GM12878 (cell line): ENCODE measurements around the gene BIN1. TPM values are rescaled to one million over a fixed set of nuclear protein-coding genes. Genes with fewer than 3 reads are reported as not detected.

Experiments used
- ATAC-seq: fragments of 200-7000 bp; cut with Tn5 transposase; 3 replicates; pipeline ENCODE4 v1.9.1; 2020; ENCODE audit warnings: mild to moderate bottlenecking, moderate library complexity
- BruUV-seq: library from RNA; stranded (reverse); fragments of 400-500 nt; replicated peaks from 2 replicates; lab custom pipeline; 2021; lab: Mats Ljungman, UMichigan
- CTCF ChIA-PET: fragments of 300-600 bp; sonication (Branson Sonifier 250); formaldehyde crosslinking; extraction: SDS; loops from one replicate; lab custom pipeline; 2021; ENCODE audit warnings: inconsistent platforms; lab: Yijun Ruan, JAX
- POLR2A ChIA-PET: fragments of 350-600 bp; formaldehyde crosslinking; extraction: SDS; loops from one replicate; lab custom pipeline; 2021; ENCODE audit warnings: inconsistent platforms; lab: Charles Lee
- RAD21 ChIA-PET: fragments of 300-600 bp; sonication (Branson Sonifier 250); formaldehyde crosslinking; loops from one replicate; lab custom pipeline; 2023; ENCODE audit warnings: antibody characterized with exemption; ENCODE audit not compliant: unreplicated experiment; lab: Charles Lee
- SMC1A ChIA-PET: fragments of 300-600 bp; sonication (Branson Sonifier 250); formaldehyde crosslinking; loops from one replicate; lab custom pipeline; 2023; ENCODE audit not compliant: unreplicated experiment, uncharacterized antibody; lab: Charles Lee
- DNase-seq: peaks from one replicate; pipeline ENCODE4 v3.0.0-alpha.2; 2011; ENCODE audit warnings: low read depth, low spot score
- FAIRE-seq: peaks from 3 replicates; lab custom pipeline; 2011; peaks lifted over from hg19 to GRCh38; lab: Jason Lieb, UNC
- H2AFZ ChIP-seq: 2 replicates; pipeline ENCODE4 v1.6.0; 2011; ENCODE audit warnings: low read depth, low read length, control low read depth; ENCODE audit not compliant: control insufficient read depth
- H3K27ac ChIP-seq: 2 replicates; pipeline ENCODE4 v1.5.1; 2011; ENCODE audit warnings: control low read depth; ENCODE audit not compliant: control insufficient read depth, insufficient read depth
- H3K27me3 ChIP-seq, 2 experiments: replicated peaks in 1 of 2; 2 replicates each; pipeline versions ENCODE4 v1.6.0 to v1.6.1; 2011; ENCODE audit warnings: low read length in 1 of 2; ENCODE audit not compliant: control insufficient read depth in 2 of 2, insufficient read depth in 2 of 2
- H3K36me3 ChIP-seq, 2 experiments: 2 replicates each; pipeline ENCODE4 v1.5.1; 2011; ENCODE audit warnings: low read length in 1 of 2; ENCODE audit not compliant: control insufficient read depth in 2 of 2, insufficient read depth in 2 of 2
- H3K4me1 ChIP-seq: 2 replicates; pipeline ENCODE4 v1.6.1; 2011; ENCODE audit warnings: mild to moderate bottlenecking, low read length, moderate library complexity, mixed read lengths; ENCODE audit not compliant: control insufficient read depth, insufficient read depth
- H3K4me2 ChIP-seq: 2 replicates; pipeline ENCODE4 v1.6.0; 2011; ENCODE audit warnings: control low read depth; ENCODE audit not compliant: control insufficient read depth, insufficient read depth
- H3K4me3 ChIP-seq: fragments of 200-600 bp; sonication (generic); 2 replicates; pipeline ENCODE4 v1.5.1; 2016
- H3K79me2 ChIP-seq: 2 replicates; pipeline ENCODE4 v1.6.0; 2011; ENCODE audit warnings: low read length; ENCODE audit not compliant: control insufficient read depth, insufficient read depth
- H3K9ac ChIP-seq: 2 replicates; pipeline ENCODE4 v1.8.0; 2011; ENCODE audit warnings: low read length, control low read depth, mixed read lengths; ENCODE audit not compliant: control insufficient read depth, insufficient read depth
- H3K9me3 ChIP-seq: replicated peaks from 3 replicates; pipeline ENCODE4 v1.5.1; 2011; ENCODE audit warnings: mild to moderate bottlenecking, low read length; ENCODE audit not compliant: control insufficient read depth, insufficient read depth
- H4K20me1 ChIP-seq: 2 replicates; pipeline ENCODE4 v1.6.0; 2011; ENCODE audit not compliant: control insufficient read depth, insufficient read depth
- CEBPB ChIP-seq, 2 experiments: fragments of 150-350 bp in 1 of 2; IDR thresholded peaks; 2 replicates each; pipeline ENCODE4 v1.6.1; 2012 to 2014; ENCODE audit warnings: low read depth in 2 of 2, low read length in 2 of 2, borderline replicate concordance in 1 of 2, inconsistent platforms in 1 of 2
- CHD4 ChIP-seq: fragments of 200-600 bp; sonication (generic); IDR thresholded peaks from 2 replicates; pipeline ENCODE4 v1.6.1; 2016; ENCODE audit warnings: mild to moderate bottlenecking
- ETV6 ChIP-seq, 2 experiments: fragments of 450-650 bp in 1 of 2; IDR thresholded peaks in 1 of 2; conservative IDR thresholded peaks in 1 of 2; 2 replicates each; pipeline ENCODE4 v1.6.1; 2014; ENCODE audit warnings: antibody characterized with exemption in 1 of 2, borderline replicate concordance in 1 of 2, low read depth in 1 of 2, mild to moderate bottlenecking in 1 of 2, moderate library complexity in 1 of 2
- HDGF ChIP-seq: fragments of 450-650 bp; IDR thresholded peaks from 2 replicates; pipeline ENCODE4 v1.6.1; 2016; ENCODE audit warnings: antibody characterized with exemption
- JUND ChIP-seq: IDR thresholded peaks from 2 replicates; pipeline ENCODE4 v1.6.1; 2012; ENCODE audit warnings: low read depth, mild to moderate bottlenecking, low read length, improper control_type of control experiment, moderate library complexity
- LARP7 ChIP-seq: fragments of 450-650 bp; IDR thresholded peaks from 2 replicates; pipeline ENCODE4 v1.6.1; 2017; ENCODE audit warnings: mild to moderate bottlenecking
- MTA3 ChIP-seq: IDR thresholded peaks from 2 replicates; pipeline ENCODE4 v1.6.1; 2012; ENCODE audit warnings: low read length, inconsistent platforms, borderline replicate concordance
- NR2F1 ChIP-seq: fragments of 450-650 bp; conservative IDR thresholded peaks from 2 replicates; pipeline ENCODE4 v1.6.1; 2017; ENCODE audit warnings: mild to moderate bottlenecking
- PAX5 ChIP-seq: IDR thresholded peaks from 2 replicates; pipeline ENCODE4 v1.6.1; 2011; ENCODE audit warnings: low read depth, low read length, borderline replicate concordance
- RELA ChIP-seq: fragments of 450-650 bp; IDR thresholded peaks from 2 replicates; pipeline ENCODE4 v1.8.0; 2014; ENCODE audit warnings: borderline replicate concordance; ENCODE audit not compliant: partially characterized antibody
- RUNX3 ChIP-seq: IDR thresholded peaks from 2 replicates; pipeline ENCODE4 v1.6.1; 2012; ENCODE audit warnings: low read length, inconsistent platforms
- SIN3A ChIP-seq: IDR thresholded peaks from 2 replicates; pipeline ENCODE4 v1.6.1; 2012; ENCODE audit warnings: low read depth, low read length, improper control_type of control experiment
- SPI1 ChIP-seq: IDR thresholded peaks from 2 replicates; pipeline ENCODE4 v1.6.1; 2011; ENCODE audit warnings: low read depth, mild to moderate bottlenecking, low read length, moderate library complexity, borderline replicate concordance; ENCODE audit not compliant: insufficient read depth
- SREBF2 ChIP-seq: IDR thresholded peaks from 2 replicates; pipeline ENCODE4 v1.6.1; 2012; ENCODE audit warnings: mild to moderate bottlenecking, low read length
- SRF ChIP-seq, 2 experiments: IDR thresholded peaks; 2 replicates each; pipeline ENCODE4 v1.6.1; 2011; ENCODE audit warnings: low read depth in 2 of 2, low read length in 2 of 2, mild to moderate bottlenecking in 1 of 2, moderate library complexity in 1 of 2
- TARDBP ChIP-seq: IDR thresholded peaks from 2 replicates; pipeline ENCODE4 v1.6.1; 2016; ENCODE audit warnings: borderline replicate concordance
- TCF3 ChIP-seq: IDR thresholded peaks from 2 replicates; pipeline ENCODE4 v1.6.1; 2012; ENCODE audit warnings: low read depth, mild to moderate bottlenecking, low read length, borderline replicate concordance; ENCODE audit not compliant: insufficient read depth
- YY1 ChIP-seq: IDR thresholded peaks from 2 replicates; pipeline ENCODE4 v1.6.1; 2011; ENCODE audit warnings: low read depth, mild to moderate bottlenecking, low read length
- ZBTB11 ChIP-seq: fragments of 450-650 bp; formaldehyde crosslinking; IDR thresholded peaks from 2 replicates; pipeline ENCODE4 v1.5.0; 2022; ENCODE audit warnings: mild to moderate bottlenecking, missing genetic modification characterization
- ZBTB4 ChIP-seq: fragments of 450-650 bp; formaldehyde crosslinking; IDR thresholded peaks from 2 replicates; pipeline ENCODE4 v1.4.0; 2022; ENCODE audit warnings: mild to moderate bottlenecking, moderate library complexity
- WGBS: methylation state at CpG from one replicate; pipeline ENCODE4 v1.1.6; 2016; ENCODE audit warnings: low lambda C conversion rate; ENCODE audit not compliant: insufficient replicate concordance, insufficient coverage; ENCODE audit errors: missing lambda C conversion rate; 5-methylcytosine and 5-hydroxymethylcytosine counted together
- in situ Hi-C: fragments of 300-500 bp; cut with MboI; formaldehyde crosslinking; loops from 9 replicates; pipeline ENCODE4 v1.14.3; 2018; ENCODE audit warnings: mixed read lengths
- intact Hi-C: fragments of 100-400 bp; cut with micrococcal nuclease; formaldehyde crosslinking; loops from one replicate; pipeline ENCODE4 v1.14.2; 2022; ENCODE audit not compliant: unreplicated experiment
- polyA plus RNA-seq, 11 experiments: library from polyadenylated mRNA; depleted of rRNA in 4 of 11; unstranded in 6 of 11; stranded (reverse) in 5 of 11; fragments of >200 nt; fragmentation: Nextera tagmentation in 4 of 11; fragmentation: Illumina TruSeq in 1 of 11; extraction: Ambion mirVana in 4 of 11; extraction: Trizol in 1 of 11; gene quantifications; 1 replicate in 1 of 11; 2 replicates in 10 of 11; pipeline versions ENCODE4 v1.2.1 to v1.2.3, GENCODE V29; 2011 to 2016; ENCODE audit warnings: inconsistent platforms in 2 of 11, missing spikeins in 2 of 11, low read depth in 1 of 11
- total RNA-seq, 4 experiments: library from RNA; depleted of rRNA in 3 of 4; stranded (reverse); fragments of >200 nt in 3 of 4; fragmentation: Illumina TruSeq in 1 of 4; extraction: Trizol in 1 of 4; gene quantifications; 2 replicates each; pipeline versions ENCODE4 v1.2.1 to v1.2.3, GENCODE V29; 2013 to 2021

Gene BIN1
- total and polyA plus RNA-seq, 10 of the 15 experiments (the other 5 are each of a cell fraction or from before 2014, with no cell fraction given) = 0.32 to 21.3 (median 11.2) TPM

GRCh38 chr2:127115471-127116199 lies 8.7 kb upstream of the BIN1 start:
- 56% methylated on average over 11 of the region's 11 CpGs for WGBS
- in situ Hi-C loops = no loop called here
- Histone ChIP-seq H3K27me3 (no peaks in the 10 kb centered on the region), H3K9ac (no peak overlapping the region), H3K4me3 (no peak overlapping the region), H2AFZ (no peak overlapping the region), H3K4me1 (no peaks in the 10 kb centered on the region), H3K4me2 (no peak overlapping the region), H3K79me2 (no peaks in the 10 kb centered on the region), H3K36me3 (no peaks in the 10 kb centered on the region), H3K9me3 (no peaks in the 10 kb centered on the region), H3K27ac (no peak overlapping the region), H4K20me1 (no peaks in the 10 kb centered on the region)
- POLR2A ChIA-PET = no interaction called here
- intact Hi-C loops = no loop called here
- DNase-seq = no peak
- no peak for ATAC-seq
- RAD21 ChIA-PET = no interaction called here
- TF ChIP-seq ETV6 (conservative IDR thresholded peaks at IDR 0.05 in 1 of 2, IDR thresholded peaks at IDR 0.05 in 1 of 2; ENCODE audit: borderline replicate concordance in 1 of 2, low read depth in 1 of 2) (no peak), TARDBP (no peak), YY1 (no peak), SRF (IDR thresholded peaks at IDR 0.05; ENCODE audit: low read depth in 2 of 2, low read length in 2 of 2) (no peak), RELA (no peak), TCF3 (no peak), JUND (no peak), SREBF2 (no peak), CHD4 (no peak), SIN3A (no peak), HDGF (no peak), LARP7 (no peak), PAX5 (no peak), SPI1 (no peak), CEBPB (IDR thresholded peaks at IDR 0.05; ENCODE audit: borderline replicate concordance in 1 of 2, low read depth in 2 of 2, low read length in 2 of 2) (no peak), MTA3 (no peak), ZBTB11 (no peak), RUNX3 (no peak), ZBTB4 (CRISPR knock-in tag) (no peak), NR2F1 (no peak)
- BruUV-seq = no TSS peak
- SMC1A ChIA-PET = no interaction called here
- CTCF ChIA-PET = interaction anchor here (1.6 kb wide), 1 partner anchor 48 kb away, joined by 5 read pairs; no protein-coding TSS in a partner anchor
- FAIRE-seq = no peak
